A549 (cell line): Measurements from ENCODE around the gene RUBCN.

Source experiments
- CBX8 ChIP-seq: fragments of 200-600 bp; sonication (generic); IDR thresholded peaks from 2 replicates; pipeline ENCODE4 v1.6.1; 2016
- CEBPB ChIP-seq, 2 experiments: fragments of >200 bp in 1 of 2; sonication (Bioruptor Twin) in 1 of 2; formaldehyde crosslinking in 1 of 2; IDR thresholded peaks; 2 replicates each; pipeline ENCODE4 v1.6.1; 2012 to 2016
- CTCF ChIP-seq: fragments of >200 bp; sonication (Bioruptor Twin); formaldehyde crosslinking; IDR thresholded peaks from 3 replicates; pipeline ENCODE4 v1.5.1; 2016
- ELK1 ChIP-seq: fragments of 150-350 bp; IDR thresholded peaks from 2 replicates; pipeline ENCODE4 v1.6.1; 2014; ENCODE audit warnings: low read depth, mild to moderate bottlenecking, low read length
- EP300 ChIP-seq, 2 experiments: fragments of >200 bp; sonication (Bioruptor Twin); formaldehyde crosslinking; IDR thresholded peaks; 2 replicates in 1 of 2; 3 replicates in 1 of 2; pipeline ENCODE4 v1.6.1; 2016 to 2017
- HOXA7 ChIP-seq: fragments of 250-450 bp; sonication (Bioruptor Pico); IDR thresholded peaks from 2 replicates; pipeline ENCODE4 v1.5.0; 2020; ENCODE audit warnings: mild to moderate bottlenecking, moderate library complexity
- JUN ChIP-seq, 2 experiments: fragments of >200 bp; sonication (Bioruptor Twin); formaldehyde crosslinking; IDR thresholded peaks; 2 replicates in 1 of 2; 3 replicates in 1 of 2; pipeline ENCODE4 v1.6.1; 2016 to 2017
- KDM5A ChIP-seq: fragments of 200-600 bp; sonication (generic); IDR thresholded peaks from 2 replicates; pipeline ENCODE4 v1.6.1; 2016; ENCODE audit warnings: antibody characterized with exemption, mild to moderate bottlenecking
- NR3C1 ChIP-seq: fragments of >200 bp; sonication (Bioruptor Twin); formaldehyde crosslinking; IDR thresholded peaks from 3 replicates; pipeline ENCODE4 v1.6.1; 2017
- POLR2A ChIP-seq: IDR thresholded peaks from 2 replicates; pipeline ENCODE4 v1.6.1; 2012; ENCODE audit warnings: mild to moderate bottlenecking, low read length
- USF2 ChIP-seq: fragments of 450-650 bp; IDR thresholded peaks from 2 replicates; pipeline ENCODE4 v1.6.1; 2014; ENCODE audit warnings: antibody characterized with exemption

- TF ChIP-seq CTCF = no peak
- no peak for TF ChIP-seq HOXA7 (CRISPR knock-in tag)
- no peak for TF ChIP-seq NR3C1
- no peak for TF ChIP-seq KDM5A
- TF ChIP-seq USF2 = no peak
- no peak for TF ChIP-seq EP300 (IDR thresholded peaks at IDR 0.05)
- no peak for TF ChIP-seq ELK1
- TF ChIP-seq JUN (IDR thresholded peaks at IDR 0.05) = no peak
- no peak for TF ChIP-seq POLR2A
- no peak for TF ChIP-seq CBX8
- no peak for TF ChIP-seq CEBPB (IDR thresholded peaks at IDR 0.05)
Measured at GRCh38 chr3:197670361-197670760, 66.3 kb downstream of the RUBCN start.
